ENCODE measurements around the gene ANKDD1B. TPM values are rescaled to one million over a fixed set of nuclear protein-coding genes. Genes with fewer than 3 reads are reported as not detected.

The ANKDD1B gene
- total and polyA plus RNA-seq, 9 of the 15 experiments (the other 6 are each of a cell fraction or from before 2014, with no cell fraction given), result 0.04 to 0.29 (median 0.18) TPM; not detected in 1

DNA sequence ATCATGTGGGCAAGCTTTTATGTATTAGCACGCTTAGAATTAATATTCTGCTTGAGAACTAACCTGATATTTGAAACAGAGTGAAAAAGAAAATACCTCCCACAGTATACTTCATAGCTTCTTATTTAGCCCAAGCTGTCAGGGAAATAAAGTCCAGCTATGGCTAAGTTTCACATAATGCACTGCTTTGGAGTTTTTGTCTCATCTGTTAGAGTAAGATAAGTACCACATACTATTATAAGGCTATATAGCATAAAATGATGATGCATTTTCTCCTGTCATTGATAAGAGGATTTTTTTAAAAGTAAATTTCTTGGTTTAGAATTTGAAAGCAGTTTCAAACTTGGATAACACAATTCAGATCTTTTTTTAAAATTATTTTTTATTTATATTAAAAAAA, 2.4 kb upstream of the ANKDD1B start (continued):
- TF ChIP-seq, protein P1, sequence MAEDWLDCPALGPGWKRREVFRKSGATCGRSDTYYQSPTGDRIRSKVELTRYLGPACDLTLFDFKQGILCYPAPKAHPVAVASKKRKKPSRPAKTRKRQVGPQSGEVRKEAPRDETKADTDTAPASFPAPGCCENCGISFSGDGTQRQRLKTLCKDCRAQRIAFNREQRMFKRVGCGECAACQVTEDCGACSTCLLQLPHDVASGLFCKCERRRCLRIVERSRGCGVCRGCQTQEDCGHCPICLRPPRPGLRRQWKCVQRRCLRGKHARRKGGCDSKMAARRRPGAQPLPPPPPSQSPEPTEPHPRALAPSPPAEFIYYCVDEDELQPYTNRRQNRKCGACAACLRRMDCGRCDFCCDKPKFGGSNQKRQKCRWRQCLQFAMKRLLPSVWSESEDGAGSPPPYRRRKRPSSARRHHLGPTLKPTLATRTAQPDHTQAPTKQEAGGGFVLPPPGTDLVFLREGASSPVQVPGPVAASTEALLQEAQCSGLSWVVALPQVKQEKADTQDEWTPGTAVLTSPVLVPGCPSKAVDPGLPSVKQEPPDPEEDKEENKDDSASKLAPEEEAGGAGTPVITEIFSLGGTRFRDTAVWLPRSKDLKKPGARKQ (CRISPR knock-in tag; IDR thresholded peaks at IDR 0.05), result no peak
- TF ChIP-seq KAT2B (IDR thresholded peaks at IDR 0.05; ENCODE audit: low read depth, low read length) (no peak), FIP1L1 (IDR thresholded peaks at IDR 0.05; ENCODE audit: low read depth, low read length, poor library complexity, severe bottlenecking) (no peak), TCF3 (CRISPR knock-in tag; IDR thresholded peaks at IDR 0.05) (peak; percentile 27; the same call in 1 of the 2 replicates), ZNF584 (CRISPR knock-in tag; IDR thresholded peaks at IDR 0.05; ENCODE audit: low read depth) (no peak), ZNF174 (CRISPR knock-in tag; IDR thresholded peaks at IDR 0.05) (no peak), C11orf30 (IDR thresholded peaks at IDR 0.05; ENCODE audit: low read depth) (peak; percentile 19; the same call in 1 of the 2 replicates), RFX5 (IDR thresholded peaks at IDR 0.05; ENCODE audit: low read depth, low read length) (no peak), MAFF (IDR thresholded peaks at IDR 0.05; ENCODE audit: low read length) (peak; percentile 1; the same call in 1 of the 2 replicates)

DNA sequence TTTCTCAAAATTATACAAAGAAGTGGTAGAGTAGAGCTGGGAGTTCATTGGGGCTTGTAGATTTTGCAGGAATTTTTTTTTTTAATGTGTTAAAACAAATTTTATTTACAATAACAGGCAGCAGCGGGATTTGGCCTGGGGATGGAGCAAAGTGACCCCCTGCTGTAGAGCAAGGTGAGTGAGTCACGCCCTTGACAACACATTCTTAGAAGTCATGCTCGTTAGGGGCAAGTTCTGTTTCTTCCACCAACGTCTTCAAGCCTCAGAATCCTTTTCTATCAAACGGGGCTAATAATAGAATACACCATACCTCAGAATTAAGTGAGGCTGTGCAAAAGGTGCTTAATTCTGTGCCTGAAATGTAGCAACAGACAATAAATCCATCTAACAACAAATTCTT, 1.1 kb upstream of the ANKDD1B start:
- Histone ChIP-seq H3K79me2 (ENCODE audit: control insufficient read depth, insufficient read depth, low read length) (no peaks in the 10 kb centered on the region), H3K9ac (ENCODE audit: insufficient read depth in 1 of 2, low read depth in 2 of 2, low read length in 2 of 2) (no peak overlapping the region), H3K9me3 (replicated peaks; ENCODE audit: control insufficient read depth, insufficient read depth, low read depth, low read length) (no peaks in the 10 kb centered on the region), H4K20me1 (replicated peaks; ENCODE audit: control insufficient read depth, insufficient read depth, low read length) (no peaks in the 10 kb centered on the region), H3K4me3 (no peak overlapping the region), H2AFZ (ENCODE audit: low read depth, low read length) (no peak overlapping the region), H3K27me3 (ENCODE audit: control insufficient read depth in 2 of 2, insufficient read depth in 2 of 2, low read length in 2 of 2) (no peaks in the 10 kb centered on the region), H3K4me1 (replicated peaks in 1 of 2; ENCODE audit: control insufficient read depth in 2 of 2, insufficient read depth in 2 of 2, low read length in 2 of 2) (peaks cover 15 to 16% of the 10 kb centered on the region in 2 experiments; a peak in 4 of 5 replicates), H3K4me2 (ENCODE audit: insufficient read depth, low read length) (no peak overlapping the region), H3K27ac (ENCODE audit: extremely low read depth, low read depth, low read length) (no peak overlapping the region), H3K9me1 (ENCODE audit: control insufficient read depth, insufficient read depth, low read length) (no peaks in the 10 kb centered on the region), H3K36me3 (ENCODE audit: control insufficient read depth, insufficient read depth, low read length) (no peaks in the 10 kb centered on the region)
- in situ Hi-C loops (cut with MboI), result no loop called here
- BruUV-seq (replicated peaks), result no TSS peak
- ChIA-PET CTCF (ENCODE audit: low intra/inter-chr PET ratio) (no interaction called here), POLR2A (interaction anchor here (0.6 kb wide), 1 partner anchor 9 kb away, joined by 3 read pairs; no protein-coding TSS in a partner anchor)
- intact Hi-C loops (cut with micrococcal nuclease), result no loop called here
- WGBS (ENCODE audit: insufficient coverage, low coverage, missing lambda C conversion rate), result 21% methylated on average over 5 of the region's 5 CpGs
- 0 out of 3 replicates have a peak, but pooled peaks have one; percentile 34 for ATAC-seq
- no peak for TF ChIP-seq ZSCAN29 (IDR thresholded peaks at IDR 0.05)
- peak; percentile 13; the same call in 1 of the 2 replicates for TF ChIP-seq JUND (IDR thresholded peaks at IDR 0.05; ENCODE audit: borderline replicate concordance, low read depth, low read length)
- no peak for TF ChIP-seq JUND (tag; IDR thresholded peaks at IDR 0.05; ENCODE audit: borderline replicate concordance, low read depth, low read length)
- no peak for TF ChIP-seq PTTG1 (tag; IDR thresholded peaks at IDR 0.05; ENCODE audit: low read depth)
- no peak for TF ChIP-seq CREB3L1 (IDR thresholded peaks at IDR 0.05; ENCODE audit: borderline replicate concordance, low read depth)
- TF ChIP-seq ZNF224 (CRISPR knock-in tag; IDR thresholded peaks at IDR 0.05), result no peak
- TF ChIP-seq STAT5A (IDR thresholded peaks at IDR 0.05; ENCODE audit: borderline replicate concordance, low read length), result 0 out of 2 replicates have a peak, but pooled peaks have one; percentile 4
- peak in 1 of 4 experiments; percentile 43 for DNase-seq (ENCODE audit: extremely low read depth in 1 of 4, low spot score in 3 of 4)
- no peak for FAIRE-seq

Data from K562 (cell line).